IPS-NIHi11 (cell line): ENCODE data around the gene NT5DC1.
"Not testable (repeated sequence)": the region's sequence is repeated elsewhere in the genome, so short reads cannot be mapped to it uniquely, and the experiment has no call there.

ENCODE experiments used
- DNase-seq: peaks from one replicate; pipeline ENCODE4 v3.0.0; 2012; ENCODE audit warnings: mixed read lengths, low spot score

NT5DC1 gene

DNA sequence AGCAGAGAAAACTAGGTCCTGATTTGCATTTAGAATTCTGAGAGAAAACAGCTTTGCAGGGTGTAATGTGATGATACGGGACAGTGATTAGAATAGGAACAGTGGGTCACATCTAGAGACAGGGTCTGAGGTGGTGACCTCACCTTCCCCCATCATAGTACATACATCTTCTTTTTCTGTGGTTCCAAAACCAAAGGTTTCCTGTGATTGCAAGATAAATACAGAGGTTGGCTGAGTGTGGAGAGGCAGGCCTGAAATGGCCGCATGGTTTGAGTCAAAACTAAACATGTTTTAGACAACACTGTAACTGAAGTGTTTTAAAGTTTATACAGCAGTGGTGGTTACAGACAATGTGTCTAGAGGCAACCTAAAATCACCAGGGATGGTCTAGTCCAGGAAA lies 10.4 kb upstream of the NT5DC1 start:
- DNase-seq = no peak

DNA sequence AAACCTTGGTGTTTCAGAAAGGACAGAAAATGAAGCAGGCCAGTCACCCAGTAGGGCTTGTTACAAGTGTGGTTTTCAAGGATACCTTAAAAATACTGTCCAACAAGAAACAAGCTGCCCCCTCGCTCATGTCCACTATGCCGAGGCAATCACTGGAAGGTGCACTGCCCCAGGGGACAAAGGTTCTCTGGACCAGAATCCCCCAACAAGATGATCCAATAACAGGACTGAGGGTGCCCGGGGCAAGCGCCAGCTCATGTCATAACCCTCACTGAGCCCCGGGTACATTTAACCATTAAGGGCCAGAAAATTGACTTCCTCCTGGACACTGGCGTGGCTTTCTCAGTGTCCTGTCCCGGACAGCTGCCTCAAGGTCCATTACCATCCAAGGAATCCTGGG lies 6.6 kb upstream of the NT5DC1 start:
- no peak for DNase-seq

DNA sequence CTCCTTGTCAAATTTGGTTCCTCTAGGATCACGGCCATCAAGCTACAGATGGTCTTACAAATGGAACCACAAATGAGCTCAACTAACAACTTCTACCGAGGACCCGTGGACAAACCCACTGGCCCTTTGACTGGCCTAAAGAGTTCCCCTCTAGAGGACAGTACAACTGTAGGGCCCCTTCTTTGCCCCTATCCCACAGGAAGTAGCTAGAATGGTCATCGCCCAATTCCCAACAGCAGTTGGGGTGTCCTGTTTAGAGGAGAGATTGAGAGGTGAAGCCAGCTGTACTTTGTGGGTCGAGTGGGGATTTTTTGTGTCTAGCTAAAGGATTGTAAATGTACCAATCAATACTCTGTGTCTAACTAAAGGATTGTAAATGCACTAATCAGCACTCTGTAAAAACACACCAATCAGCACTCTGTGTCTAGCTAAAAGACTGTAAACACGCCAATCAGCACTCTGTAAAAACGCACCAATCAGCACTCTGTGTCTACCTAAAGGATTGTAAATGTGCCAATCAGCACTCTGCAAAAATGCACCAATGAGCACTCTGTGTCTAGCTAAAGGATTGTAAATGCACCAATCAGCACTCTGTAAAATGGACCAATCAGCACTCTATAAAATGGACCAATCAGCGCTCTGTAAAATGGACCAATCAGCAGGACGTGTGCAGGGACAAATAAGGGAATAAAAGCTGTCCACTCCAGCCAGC lies 4.4 kb upstream of the NT5DC1 start:
- DNase-seq = not testable (repeated sequence)

DNA sequence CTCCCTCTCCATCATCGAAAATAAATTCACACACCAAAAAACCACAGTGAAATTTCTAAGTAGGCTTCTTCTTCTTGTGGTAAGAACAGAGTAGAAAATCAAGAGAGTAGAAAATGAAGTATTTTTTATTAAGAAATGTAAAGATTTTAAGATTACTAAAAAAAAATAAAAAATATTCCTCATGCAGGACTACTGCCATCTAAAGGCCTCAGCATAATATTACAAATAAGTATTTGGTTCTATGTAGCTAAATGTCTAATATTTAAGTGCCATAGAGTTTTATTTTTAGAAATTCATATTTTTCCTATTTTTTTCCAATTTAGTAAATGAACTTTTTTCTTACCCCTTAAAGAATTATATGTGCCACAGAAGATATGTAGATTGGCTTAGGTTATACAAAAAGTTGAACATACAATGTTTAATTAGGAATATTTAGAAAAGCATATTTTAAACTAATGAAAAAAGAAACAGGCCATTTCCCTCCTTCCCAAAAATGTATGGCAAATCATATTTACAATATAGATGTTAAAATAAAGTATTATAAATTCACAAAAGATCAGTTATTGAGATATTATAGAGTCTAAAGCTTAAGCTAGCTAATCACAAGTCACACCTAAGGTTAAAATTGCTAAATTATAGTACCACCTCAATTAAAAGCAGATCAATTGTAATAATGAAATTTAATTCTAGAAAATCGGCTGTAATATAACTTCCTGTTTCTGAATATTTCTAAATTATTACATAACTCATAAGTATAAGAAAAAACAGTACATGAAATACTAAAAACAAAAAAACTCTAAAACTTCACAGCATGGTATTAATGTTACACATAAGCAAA lies 3.5 kb upstream of the NT5DC1 start:
- DNase-seq = no peak

- no peak for DNase-seq
Observed at GRCh38 chr6:116099036-116099435, 1.6 kb upstream of the NT5DC1 start.

DNA sequence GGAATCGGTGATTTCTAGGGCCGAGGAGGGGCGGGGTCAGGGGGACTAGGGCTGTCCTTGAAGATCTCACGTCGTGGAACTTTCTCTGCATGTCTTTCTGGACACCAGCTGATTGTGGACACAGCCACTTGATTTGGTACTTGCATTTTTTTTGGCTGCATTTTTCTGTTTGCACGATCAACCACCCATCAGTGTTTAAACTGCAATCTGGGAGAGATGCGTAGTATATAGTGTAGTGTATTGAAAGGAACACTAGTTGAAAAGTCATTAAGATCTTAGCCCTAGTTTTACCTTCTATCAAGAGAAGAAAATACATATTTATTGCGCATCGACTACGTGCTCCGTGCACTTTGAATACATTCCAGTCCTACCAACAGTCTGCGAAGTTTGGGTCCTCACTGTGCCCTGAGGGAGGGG lies 657 bp downstream of the NT5DC1 start:
- no peak for DNase-seq

DNA sequence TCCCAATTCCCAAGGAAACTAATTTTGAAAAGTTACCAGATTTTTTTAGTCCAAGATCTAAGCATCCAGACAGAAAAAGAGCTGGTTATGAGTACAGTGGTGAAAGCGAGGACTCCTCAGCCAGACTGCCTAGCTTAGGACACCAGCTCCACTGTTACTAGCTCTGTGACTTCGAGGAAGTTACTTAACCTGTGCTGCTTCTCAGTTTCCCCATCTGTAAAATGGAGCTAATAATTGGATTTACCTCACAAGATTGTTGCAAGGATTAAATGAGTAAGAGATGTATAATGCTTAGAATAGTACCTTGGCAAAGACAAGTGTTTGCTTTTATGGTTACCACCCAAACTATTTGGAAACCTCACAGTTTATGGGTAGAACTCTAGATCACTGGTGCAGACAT lies 1.1 kb downstream of the NT5DC1 start:
- DNase-seq = no peak

GRCh38 chr6:116102873-116103272 lies 2.2 kb downstream of the NT5DC1 start:
- DNase-seq = no peak

DNA sequence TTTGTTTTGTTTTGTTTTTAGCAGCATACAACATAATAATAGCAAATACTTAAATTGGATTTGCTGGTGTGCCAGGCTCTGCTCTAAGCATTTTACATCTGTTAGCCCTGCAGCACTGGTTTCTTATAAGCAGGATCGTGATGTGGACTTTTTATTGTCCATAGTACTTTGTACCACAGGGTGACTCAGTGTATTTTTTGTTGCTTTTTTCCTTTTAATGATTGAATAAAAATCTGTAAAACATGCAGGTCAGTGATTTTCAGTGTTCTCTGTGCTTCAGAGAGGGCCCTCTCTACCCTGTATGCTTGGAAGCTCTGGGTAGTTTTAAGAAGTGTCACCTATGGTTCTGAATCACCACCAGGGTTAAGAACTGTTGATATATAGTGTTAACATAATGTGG lies 4.0 kb downstream of the NT5DC1 start:
- no peak for DNase-seq

DNA sequence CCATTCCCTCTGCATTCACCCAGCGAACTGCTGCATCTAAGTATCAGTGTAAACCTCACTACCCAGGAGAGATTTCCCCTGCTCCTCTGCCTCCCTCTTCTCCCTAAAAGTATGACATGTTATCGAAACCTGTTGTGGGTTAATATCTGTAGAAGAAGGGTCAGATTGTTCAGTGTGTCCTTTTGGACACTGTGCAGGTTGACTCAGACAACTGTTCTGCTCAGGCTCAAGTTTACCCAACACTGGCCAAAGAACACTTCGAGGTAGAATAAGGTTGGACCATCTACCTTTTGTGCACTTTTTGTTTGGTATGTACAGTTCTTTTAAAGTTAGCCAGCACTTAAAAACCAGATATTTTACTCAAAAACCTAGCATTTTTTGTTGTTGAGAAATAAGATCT lies 4.6 kb downstream of the NT5DC1 start:
- DNase-seq = no peak

DNA sequence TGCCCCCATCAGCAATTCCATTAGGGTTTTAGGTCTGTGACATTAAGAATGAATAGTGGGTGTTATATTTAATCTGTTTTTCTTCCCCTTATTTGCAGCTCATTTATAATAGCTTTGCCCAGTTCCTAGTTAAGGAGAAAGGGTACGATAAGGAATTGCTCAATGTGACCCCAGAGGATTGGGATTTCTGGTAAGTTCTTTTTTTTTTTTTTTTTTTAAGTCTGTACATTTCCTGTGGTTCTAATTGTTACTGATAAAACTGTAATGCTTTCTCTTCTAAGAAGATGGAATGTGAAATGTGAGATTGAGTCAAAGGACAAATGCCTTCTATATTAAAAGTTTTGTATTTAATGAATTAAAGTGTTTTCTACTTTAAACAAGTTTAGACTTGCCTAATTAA lies 5.5 kb downstream of the NT5DC1 start:
- DNase-seq = no peak

- DNase-seq = no peak
Observed at GRCh38 chr6:116108836-116109235, 8.2 kb downstream of the NT5DC1 start.

DNA sequence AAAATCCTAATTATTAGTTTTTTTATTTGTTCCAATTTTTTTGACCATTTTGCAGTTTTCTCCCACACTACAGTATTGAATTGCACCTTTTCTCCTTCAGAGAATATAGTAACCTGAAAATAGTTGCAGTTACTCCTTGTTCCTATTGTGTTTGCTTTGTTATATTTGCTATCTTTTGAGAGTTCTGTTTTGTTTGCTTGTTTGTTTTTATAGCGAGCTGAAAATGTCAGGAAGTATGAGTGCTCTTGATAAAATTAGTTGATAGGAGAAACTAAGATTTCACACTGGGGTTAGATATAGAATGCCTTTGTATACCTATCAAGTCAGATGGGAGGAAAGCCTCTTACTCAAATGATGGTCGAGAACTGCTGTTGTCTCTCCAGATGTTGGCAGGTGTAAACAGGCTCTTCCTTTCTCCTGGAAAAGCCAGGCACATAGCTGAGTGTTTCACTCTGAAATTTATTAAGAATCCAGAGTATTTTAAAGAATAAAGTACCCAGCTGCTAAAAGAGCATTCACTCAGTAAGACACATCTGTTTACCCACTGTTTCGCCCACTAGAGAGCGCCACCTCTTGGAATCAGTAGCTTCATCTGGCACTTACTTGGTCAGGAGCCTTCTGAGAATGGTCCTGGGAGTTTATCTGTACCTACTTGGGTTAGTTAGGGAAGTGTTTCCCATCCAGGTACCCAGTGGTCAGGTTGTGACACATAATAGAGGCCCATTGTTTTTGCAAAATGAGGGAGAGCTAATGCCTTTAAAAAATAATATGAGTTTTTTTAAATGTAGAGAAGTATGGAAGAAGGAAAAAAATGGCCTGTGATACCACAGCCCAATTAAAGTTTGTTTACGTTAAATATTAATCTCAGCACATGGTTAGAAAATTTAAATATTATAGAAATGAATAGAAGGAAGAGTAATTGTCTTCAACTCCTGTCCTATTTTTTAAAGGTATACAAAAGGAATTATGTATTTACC lies 11.2 kb downstream of the NT5DC1 start:
- DNase-seq = peak; percentile 39

- no peak for DNase-seq
Observed at GRCh38 chr6:116113386-116113785, 12.7 kb downstream of the NT5DC1 start.

GRCh38 chr6:116115781-116116180 lies 15.1 kb downstream of the NT5DC1 start:
- DNase-seq = no peak

- no peak for DNase-seq
Observed at GRCh38 chr6:116118608-116119007, 18.0 kb downstream of the NT5DC1 start.

GRCh38 chr6:116120430-116120829 lies 19.8 kb downstream of the NT5DC1 start:
- no peak for DNase-seq

DNA sequence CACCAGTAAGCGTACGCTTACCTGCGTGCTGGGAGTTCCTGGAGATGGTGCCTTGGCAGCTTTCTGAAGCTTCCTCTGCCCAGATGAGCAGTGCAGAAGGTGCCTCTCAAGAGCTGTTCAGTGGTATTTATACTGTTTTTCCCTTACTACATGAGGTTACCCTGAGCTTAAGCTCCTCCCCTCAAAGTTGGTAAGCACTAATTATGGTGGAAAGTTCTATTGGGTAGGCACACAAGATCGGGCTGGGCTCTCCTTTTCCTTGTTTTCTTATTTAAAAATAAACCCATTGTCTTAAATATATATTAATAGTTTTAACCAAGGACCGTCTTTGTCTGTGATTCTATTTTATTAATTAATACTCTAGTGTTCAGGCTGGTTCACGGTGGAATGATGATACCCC lies 25.4 kb downstream of the NT5DC1 start, which contains the start of gene COL10A1:
TSS of gene COL10A1 (minus strand) at position 101 of the 400 bp plus-strand sequence. CDS start 640 bp downstream, outside the sequence.
- DNase-seq = no peak

DNA sequence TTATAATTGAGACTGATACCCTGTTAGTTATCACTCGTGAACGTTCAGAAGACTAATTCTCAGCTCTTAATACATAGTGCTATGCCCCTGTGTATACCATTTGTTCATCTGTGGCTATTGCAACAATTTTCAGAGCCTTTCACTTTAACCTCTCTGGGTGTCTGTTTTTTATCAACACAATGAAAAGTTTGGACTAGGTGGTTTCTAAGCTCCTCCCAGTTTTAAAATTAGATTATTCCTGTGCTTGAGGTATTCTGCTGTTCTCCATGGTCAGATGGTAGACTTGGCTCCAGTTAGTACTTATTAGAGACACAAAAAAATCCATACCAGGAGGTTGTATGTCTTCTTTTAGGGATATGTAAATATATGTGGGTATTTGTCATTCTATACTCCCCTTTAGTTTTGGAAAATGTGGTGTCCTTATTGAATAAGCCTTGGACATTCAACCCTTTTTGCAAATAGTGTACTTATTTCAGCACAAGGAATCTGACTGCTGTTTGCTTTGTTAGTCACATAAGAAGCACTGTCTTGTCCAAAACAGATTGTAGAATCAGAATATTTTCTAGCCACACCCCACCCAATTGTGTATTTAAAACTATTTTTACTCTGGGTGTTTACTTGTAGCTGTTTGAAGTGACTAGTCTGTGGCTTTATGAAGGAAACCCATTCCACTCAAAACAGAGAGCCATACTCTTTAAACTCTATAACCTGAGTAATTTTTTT lies 27.3 kb downstream of the NT5DC1 start:
- no peak for DNase-seq

DNA sequence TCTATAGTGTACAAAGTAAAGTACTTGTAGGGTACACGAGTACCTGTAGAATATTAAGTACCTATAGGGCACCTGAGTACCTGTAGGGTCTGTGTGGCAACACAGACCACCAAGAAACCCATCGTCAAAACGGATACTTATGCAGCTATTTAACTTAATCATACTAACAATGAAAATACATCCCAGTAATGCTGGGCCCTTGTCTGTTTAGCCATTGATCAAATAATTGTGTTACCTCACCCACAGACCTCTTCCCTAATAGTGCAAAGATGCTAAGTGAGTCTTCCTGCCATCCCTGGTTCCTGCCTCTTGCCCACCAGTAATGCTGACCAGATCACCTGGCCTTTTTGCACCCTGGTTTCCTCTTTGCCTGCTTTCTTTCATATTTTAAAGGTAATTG lies 32.8 kb downstream of the NT5DC1 start:
- DNase-seq = no peak

- no peak for DNase-seq
Observed at GRCh38 chr6:116136373-116136772, 35.7 kb downstream of the NT5DC1 start.

- no peak for DNase-seq
Observed at GRCh38 chr6:116136933-116137340, 36.3 kb downstream of the NT5DC1 start.
